GM23248 (cell line): Measurements from ENCODE around the gene RESP18. TPM values are rescaled to one million over a fixed set of nuclear protein-coding genes. Genes with fewer than 3 reads are reported as not detected.
A peak's percentile ranks its signal among the peaks of the same experiment; 100 is the strongest.

Experiments used
- DNase-seq: peaks from one replicate; pipeline ENCODE4 v3.0.0-alpha.2; 2015
- H2AFZ ChIP-seq: fragments of 200-600 bp; sonication (generic); 2 replicates; pipeline ENCODE4 v1.6.1; 2016; ENCODE audit warnings: antibody characterized with exemption
- H3F3A ChIP-seq: fragments of 200-600 bp; sonication (generic); 2 replicates; pipeline ENCODE4 v1.6.1; 2016; ENCODE audit warnings: mild to moderate bottlenecking, antibody characterized with exemption, mixed run types; ENCODE audit not compliant: insufficient read depth
- H3K27ac ChIP-seq: fragments of 200-600 bp; sonication (generic); 2 replicates; pipeline ENCODE4 v1.5.1; 2016; ENCODE audit warnings: mild to moderate bottlenecking
- H3K27me3 ChIP-seq: fragments of 200-600 bp; sonication (generic); replicated peaks from 2 replicates; pipeline ENCODE4 v1.6.1; 2016; ENCODE audit warnings: mild to moderate bottlenecking; ENCODE audit not compliant: insufficient read depth
- H3K36me3 ChIP-seq: fragments of 200-600 bp; sonication (generic); 2 replicates; pipeline ENCODE4 v1.6.1; 2016; ENCODE audit warnings: low read depth, mild to moderate bottlenecking
- H3K4me1 ChIP-seq: fragments of 200-600 bp; sonication (generic); 2 replicates; pipeline ENCODE4 v1.6.1; 2016; ENCODE audit warnings: mild to moderate bottlenecking; ENCODE audit not compliant: insufficient read depth
- H3K4me2 ChIP-seq: fragments of 200-600 bp; sonication (generic); one replicate; pipeline ENCODE4 v1.6.1; 2016; ENCODE audit warnings: mild to moderate bottlenecking; ENCODE audit not compliant: unreplicated experiment
- H3K4me3 ChIP-seq: fragments of 200-600 bp; sonication (generic); 2 replicates; pipeline ENCODE4 v1.5.1; 2016; ENCODE audit warnings: mild to moderate bottlenecking
- H3K79me2 ChIP-seq: fragments of 200-600 bp; sonication (generic); 2 replicates; pipeline ENCODE4 v1.6.1; 2016; ENCODE audit warnings: mild to moderate bottlenecking; ENCODE audit not compliant: insufficient read depth
- H3K9ac ChIP-seq: fragments of 200-600 bp; sonication (generic); 2 replicates; pipeline ENCODE4 v1.6.1; 2016; ENCODE audit warnings: mild to moderate bottlenecking
- H3K9me2 ChIP-seq: fragments of 200-600 bp; sonication (generic); 2 replicates; pipeline ENCODE4 v1.6.1; 2016; ENCODE audit warnings: mixed run types, mild to moderate bottlenecking, moderate library complexity; ENCODE audit not compliant: insufficient read depth
- H3K9me3 ChIP-seq: fragments of 200-600 bp; sonication (generic); one replicate; pipeline ENCODE4 v1.6.1; 2017; ENCODE audit warnings: low read depth
- H4K20me1 ChIP-seq: fragments of 200-600 bp; sonication (generic); 2 replicates; pipeline ENCODE4 v1.6.0; 2016; ENCODE audit not compliant: insufficient read depth
- EZH2 ChIP-seq: fragments of 200-600 bp; sonication (generic); IDR thresholded peaks from 2 replicates; pipeline ENCODE4 v1.6.1; 2018; ENCODE audit warnings: antibody characterized with exemption, mild to moderate bottlenecking; ENCODE audit not compliant: insufficient read depth, poor library complexity, severe bottlenecking
- EZH2phosphoT487 ChIP-seq: fragments of 200-600 bp; sonication (generic); IDR thresholded peaks from 2 replicates; pipeline ENCODE4 v1.6.1; 2018; ENCODE audit warnings: antibody characterized with exemption, moderate library complexity, mild to moderate bottlenecking, low read depth; ENCODE audit not compliant: insufficient read depth
- WGBS, 2 experiments: methylation state at CpG; one replicate each; pipeline ENCODE4 v1.1.6; 2015 to 2017; ENCODE audit warnings: low lambda C conversion rate in 2 of 2, low coverage in 1 of 2; ENCODE audit errors: missing lambda C conversion rate in 2 of 2; 5-methylcytosine and 5-hydroxymethylcytosine counted together
- in situ Hi-C: fragments of 300-500 bp; cut with MboI; formaldehyde crosslinking; loops from 2 replicates; pipeline ENCODE4 v1.15.0; 2020
- polyA plus RNA-seq: library from polyadenylated mRNA; unstranded; fragments of >200 nt; fragmentation: Nextera tagmentation; extraction: Ambion mirVana; gene quantifications from 2 replicates; pipeline ENCODE4 v1.2.1, GENCODE V29; 2016
- total RNA-seq: library from RNA; depleted of rRNA; stranded (reverse); fragments of >200 nt; shearing (Covaris generic); gene quantifications from 2 replicates; pipeline ENCODE4 v1.2.3, GENCODE V29; 2014

The RESP18 gene
- total and polyA plus RNA-seq, 2 experiments from 2014 or later: not detected

DNA sequence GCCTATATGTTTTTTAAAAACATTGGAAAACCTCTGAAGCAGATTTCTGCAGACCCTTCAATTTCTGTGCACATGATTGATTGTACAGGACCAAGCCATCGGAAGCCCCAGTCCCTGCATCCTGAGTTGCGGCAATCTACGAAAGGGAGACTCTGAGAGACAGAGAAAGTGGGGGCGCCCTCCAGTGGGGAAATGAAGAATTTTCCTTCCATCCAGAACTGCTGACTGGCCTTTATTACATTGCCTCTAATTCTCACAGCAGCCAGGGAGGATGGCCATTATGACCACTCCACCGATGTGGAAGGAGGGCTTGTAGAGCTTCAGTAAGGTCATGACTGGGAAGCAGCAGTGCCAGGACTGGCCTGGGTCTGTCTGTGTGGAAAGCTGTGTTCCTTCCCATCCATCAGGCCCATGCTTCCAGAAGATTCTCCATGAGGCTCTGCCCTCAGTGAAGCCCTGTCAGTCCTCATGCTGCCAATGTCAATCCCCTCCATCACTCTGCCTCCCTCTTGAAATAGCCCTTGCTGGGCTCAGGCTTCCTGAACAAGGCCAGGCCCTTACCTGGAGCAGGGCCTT is 20.0 kb upstream of the RESP18 start:
- Histone ChIP-seq H3K9me2 (no peaks in the 10 kb centered on the region), H3K9me3 (no peaks in the 10 kb centered on the region), H3K4me3 (no peak overlapping the region), H3K27ac (no peak overlapping the region), H3K79me2 (no peaks in the 10 kb centered on the region), H4K20me1 (no peaks in the 10 kb centered on the region), H3K4me2 (no peak overlapping the region), H3K36me3 (no peaks in the 10 kb centered on the region), H3K27me3 (peaks cover 3% of the 10 kb centered on the region), H2AFZ (no peak overlapping the region), H3K9ac (no peak overlapping the region), H3F3A (no peaks in the 10 kb centered on the region), H3K4me1 (peaks cover 9% of the 10 kb centered on the region)
- in situ Hi-C loops: no loop called here
- TF ChIP-seq EZH2 (no peak), EZH2phosphoT487 (no peak)
- 8 to 11% methylated on average over 5 of the region's 5 CpGs for WGBS, 2 experiments
- peak; percentile 78 for DNase-seq

DNA sequence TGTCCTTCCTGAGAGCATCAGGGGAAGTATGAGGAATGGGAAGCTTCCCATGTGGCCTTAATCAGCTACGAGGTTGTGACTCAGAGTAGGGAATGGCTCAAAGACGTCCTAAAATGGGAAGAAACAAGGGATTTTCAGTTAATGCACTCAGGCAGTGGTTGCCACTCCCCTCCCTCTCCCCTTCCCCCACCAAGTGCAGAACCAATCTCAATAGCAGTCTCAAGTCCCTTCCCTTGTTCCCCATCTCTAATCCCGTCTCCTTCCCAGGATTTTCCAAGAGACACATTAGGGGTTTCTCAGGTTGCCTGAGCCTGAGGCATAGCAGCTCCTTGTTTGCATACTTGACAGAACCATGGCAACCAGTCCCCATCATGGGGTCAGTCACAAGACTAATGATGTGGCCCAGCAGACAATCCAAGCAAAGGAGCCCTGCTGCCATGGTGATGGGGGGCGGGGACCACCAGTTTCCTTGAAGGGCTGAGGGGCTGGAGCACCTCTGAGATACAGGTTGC is 18.2 kb upstream of the RESP18 start:
- 38 to 43% methylated on average over 4 of the region's 4 CpGs for WGBS, 2 experiments
- no peaks in the 10 kb centered on the region; the same call in 1 of the 2 replicates for H3K27me3 ChIP-seq
- H3F3A ChIP-seq: no peaks in the 10 kb centered on the region
- in situ Hi-C loops: no loop called here
- no peaks in the 10 kb centered on the region for H3K9me2 ChIP-seq
- no peak overlapping the region; the same call in 1 of the 2 replicates for H3K27ac ChIP-seq
- no peak overlapping the region for H3K4me3 ChIP-seq
- no peak overlapping the region for H3K4me2 ChIP-seq
- 0 out of 2 replicates have a peak overlapping the region, but pooled peaks have one; percentile 14 for H3K9ac ChIP-seq
- TF ChIP-seq EZH2phosphoT487 (no peak), EZH2 (no peak)
- peak; percentile 84 for DNase-seq
- no peaks in the 10 kb centered on the region for H3K9me3 ChIP-seq
- H3K4me1 ChIP-seq: peaks cover 9% of the 10 kb centered on the region
- H2AFZ ChIP-seq: no peak overlapping the region
- H3K36me3 ChIP-seq: no peaks in the 10 kb centered on the region
- no peaks in the 10 kb centered on the region for H3K79me2 ChIP-seq
- no peaks in the 10 kb centered on the region for H4K20me1 ChIP-seq

DNA sequence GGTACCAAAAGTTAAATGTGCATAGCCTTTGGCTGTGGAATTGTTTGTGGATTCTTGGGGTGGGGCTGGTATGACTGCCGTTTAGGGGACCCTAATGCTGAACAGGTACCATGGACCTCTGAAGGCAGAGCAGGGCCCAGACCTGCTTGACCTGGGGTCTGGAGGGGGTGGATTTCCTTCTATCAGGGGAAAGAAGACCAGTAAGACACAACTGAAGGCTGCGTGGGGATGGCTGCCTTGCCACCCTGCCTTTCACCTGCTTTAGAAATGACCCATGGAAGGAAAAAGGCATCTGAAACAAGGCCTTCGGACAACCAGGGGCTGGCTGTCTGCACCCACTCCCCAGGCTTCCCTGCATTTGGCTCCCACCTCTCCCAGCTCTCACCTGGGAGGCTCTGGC is 17.7 kb upstream of the RESP18 start:
- 87 to 95% methylated on average over 3 of the region's 3 CpGs for WGBS, 2 experiments

DNA sequence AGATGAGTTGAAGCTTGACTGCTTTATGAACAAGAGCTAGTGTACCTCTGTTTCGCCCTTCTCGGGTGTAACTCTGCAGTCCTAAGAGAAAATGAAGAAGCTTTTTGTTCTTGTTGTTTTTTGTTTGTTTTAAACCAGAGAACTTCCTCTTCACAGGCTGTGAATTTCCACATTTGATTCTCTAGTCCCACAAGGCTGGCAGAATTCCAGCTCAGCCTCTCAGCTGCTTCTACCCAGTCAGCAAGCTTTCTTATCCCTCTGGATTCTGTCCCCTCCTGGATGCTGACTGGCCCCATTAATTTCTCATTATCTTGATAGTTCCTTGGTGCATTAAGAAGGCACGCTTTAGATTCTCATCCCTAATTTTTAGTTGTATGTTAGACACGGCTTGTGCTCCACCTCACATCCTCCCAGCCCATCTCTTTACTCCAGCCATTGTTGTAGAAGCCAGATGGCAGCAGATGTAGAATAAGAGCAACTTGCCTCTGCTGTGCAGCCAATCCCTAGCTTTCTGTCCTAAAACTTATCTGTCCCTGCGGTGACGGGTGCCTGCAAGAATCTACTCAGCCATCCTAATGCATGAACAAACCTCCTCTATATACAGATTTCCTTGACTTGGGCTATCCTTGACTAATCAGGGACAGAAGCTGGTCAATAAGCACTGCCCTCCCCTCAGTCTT is 12.3 kb upstream of the RESP18 start:
- Histone ChIP-seq H3K9me3 (no peaks in the 10 kb centered on the region), H3K4me2 (no peak overlapping the region), H3K27me3 (peaks cover 7% of the 10 kb centered on the region; the same call in 1 of the 2 replicates), H3K79me2 (no peaks in the 10 kb centered on the region), H3K4me3 (no peak overlapping the region), H3K36me3 (no peaks in the 10 kb centered on the region), H3K27ac (no peak overlapping the region), H4K20me1 (no peaks in the 10 kb centered on the region), H3F3A (no peaks in the 10 kb centered on the region), H2AFZ (no peak overlapping the region), H3K9me2 (no peaks in the 10 kb centered on the region), H3K9ac (no peak overlapping the region), H3K4me1 (no peaks in the 10 kb centered on the region)
- 69 to 72% methylated on average over 6 of the region's 6 CpGs for WGBS, 2 experiments
- TF ChIP-seq EZH2phosphoT487 (no peak), EZH2 (no peak)
- in situ Hi-C loops: no loop called here
- peak; percentile 19 for DNase-seq

More for the DNA sequence above, 17.7 kb upstream of the RESP18 start:
- Histone ChIP-seq H3K36me3 (no peaks in the 10 kb centered on the region), H3K27ac (no peak overlapping the region), H3F3A (no peaks in the 10 kb centered on the region), H3K9me2 (no peaks in the 10 kb centered on the region), H4K20me1 (no peaks in the 10 kb centered on the region), H3K9ac (0 out of 2 replicates have a peak overlapping the region, but pooled peaks have one; percentile 14), H2AFZ (no peak overlapping the region), H3K4me2 (no peak overlapping the region), H3K4me1 (peaks cover 9% of the 10 kb centered on the region), H3K27me3 (no peaks in the 10 kb centered on the region), H3K9me3 (no peaks in the 10 kb centered on the region), H3K79me2 (no peaks in the 10 kb centered on the region), H3K4me3 (no peak overlapping the region)
- no peak for DNase-seq
- TF ChIP-seq EZH2 (no peak), EZH2phosphoT487 (no peak)
- in situ Hi-C loops: no loop called here
